Liver (tissue), 3 donors: Measurements from ENCODE around the gene ABL1.

ENCODE experiments used
- EGR1 ChIP-seq, 2 donors: IDR thresholded peaks; 2 replicates each; pipeline ENCODE4 v1.6.1; 2016 to 2018; ENCODE audit warnings: antibody characterized with exemption in 2 of 2, low read depth in 2 of 2
- HNF4A ChIP-seq, 2 donors: conservative IDR thresholded peaks; 2 replicates each; pipeline ENCODE4 v1.6.1; 2016; ENCODE audit warnings: antibody characterized with exemption in 2 of 2, mild to moderate bottlenecking in 2 of 2
- HNF4G ChIP-seq: IDR thresholded peaks from 2 replicates; pipeline ENCODE4 v1.6.1; 2016; ENCODE audit warnings: antibody characterized with exemption
- RAD21 ChIP-seq, 2 donors: IDR thresholded peaks; 2 replicates each; pipeline ENCODE4 v1.6.1; 2016; ENCODE audit warnings: antibody characterized with exemption in 2 of 2, mild to moderate bottlenecking in 2 of 2
- TF ChIP-seq, protein P1 (sequence below): fragments of 150-350 bp; IDR thresholded peaks from 2 replicates; pipeline ENCODE4 v1.5.1; 2017; ENCODE audit warnings: improper control_type of control experiment, low read depth, low read length; ENCODE audit not compliant: missing input control
- TF ChIP-seq, protein P2 (sequence below): IDR thresholded peaks from 2 replicates; pipeline ENCODE4 v1.6.1; 2016; ENCODE audit warnings: antibody characterized with exemption, mild to moderate bottlenecking
- donor health status: healthy.
- donor health status: healthy.

DNA sequence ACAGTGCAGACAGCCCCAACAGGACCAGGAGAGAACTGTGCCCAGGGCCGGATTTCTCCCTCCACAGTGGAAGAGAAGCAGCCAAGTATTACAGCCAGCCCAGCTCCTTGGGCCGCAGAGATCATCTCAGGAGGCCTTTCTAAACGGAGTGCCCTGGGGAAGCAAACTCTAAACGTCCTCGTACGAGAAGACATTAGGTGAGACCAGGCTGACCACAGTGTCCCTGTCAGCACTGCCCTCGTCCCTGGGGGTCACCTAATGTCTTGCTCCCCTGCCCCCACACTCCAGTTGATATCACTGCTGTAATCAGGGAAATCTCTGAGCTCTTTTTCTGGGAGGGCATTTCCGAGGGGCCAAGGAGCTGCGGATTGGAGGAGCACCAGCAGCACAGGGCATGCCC lies 55.1 kb downstream of the ABL1 start:
- TF ChIP-seq, protein P1, sequence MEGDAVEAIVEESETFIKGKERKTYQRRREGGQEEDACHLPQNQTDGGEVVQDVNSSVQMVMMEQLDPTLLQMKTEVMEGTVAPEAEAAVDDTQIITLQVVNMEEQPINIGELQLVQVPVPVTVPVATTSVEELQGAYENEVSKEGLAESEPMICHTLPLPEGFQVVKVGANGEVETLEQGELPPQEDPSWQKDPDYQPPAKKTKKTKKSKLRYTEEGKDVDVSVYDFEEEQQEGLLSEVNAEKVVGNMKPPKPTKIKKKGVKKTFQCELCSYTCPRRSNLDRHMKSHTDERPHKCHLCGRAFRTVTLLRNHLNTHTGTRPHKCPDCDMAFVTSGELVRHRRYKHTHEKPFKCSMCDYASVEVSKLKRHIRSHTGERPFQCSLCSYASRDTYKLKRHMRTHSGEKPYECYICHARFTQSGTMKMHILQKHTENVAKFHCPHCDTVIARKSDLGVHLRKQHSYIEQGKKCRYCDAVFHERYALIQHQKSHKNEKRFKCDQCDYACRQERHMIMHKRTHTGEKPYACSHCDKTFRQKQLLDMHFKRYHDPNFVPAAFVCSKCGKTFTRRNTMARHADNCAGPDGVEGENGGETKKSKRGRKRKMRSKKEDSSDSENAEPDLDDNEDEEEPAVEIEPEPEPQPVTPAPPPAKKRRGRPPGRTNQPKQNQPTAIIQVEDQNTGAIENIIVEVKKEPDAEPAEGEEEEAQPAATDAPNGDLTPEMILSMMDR = no peak
- TF ChIP-seq HNF4A (conservative IDR thresholded peaks at IDR 0.05) (no peak), RAD21 (IDR thresholded peaks at IDR 0.05) (no peak), HNF4G (no peak), EGR1 (IDR thresholded peaks at IDR 0.05; ENCODE audit: low read depth in 2 of 2) (no peak)
- TF ChIP-seq, protein P2, sequence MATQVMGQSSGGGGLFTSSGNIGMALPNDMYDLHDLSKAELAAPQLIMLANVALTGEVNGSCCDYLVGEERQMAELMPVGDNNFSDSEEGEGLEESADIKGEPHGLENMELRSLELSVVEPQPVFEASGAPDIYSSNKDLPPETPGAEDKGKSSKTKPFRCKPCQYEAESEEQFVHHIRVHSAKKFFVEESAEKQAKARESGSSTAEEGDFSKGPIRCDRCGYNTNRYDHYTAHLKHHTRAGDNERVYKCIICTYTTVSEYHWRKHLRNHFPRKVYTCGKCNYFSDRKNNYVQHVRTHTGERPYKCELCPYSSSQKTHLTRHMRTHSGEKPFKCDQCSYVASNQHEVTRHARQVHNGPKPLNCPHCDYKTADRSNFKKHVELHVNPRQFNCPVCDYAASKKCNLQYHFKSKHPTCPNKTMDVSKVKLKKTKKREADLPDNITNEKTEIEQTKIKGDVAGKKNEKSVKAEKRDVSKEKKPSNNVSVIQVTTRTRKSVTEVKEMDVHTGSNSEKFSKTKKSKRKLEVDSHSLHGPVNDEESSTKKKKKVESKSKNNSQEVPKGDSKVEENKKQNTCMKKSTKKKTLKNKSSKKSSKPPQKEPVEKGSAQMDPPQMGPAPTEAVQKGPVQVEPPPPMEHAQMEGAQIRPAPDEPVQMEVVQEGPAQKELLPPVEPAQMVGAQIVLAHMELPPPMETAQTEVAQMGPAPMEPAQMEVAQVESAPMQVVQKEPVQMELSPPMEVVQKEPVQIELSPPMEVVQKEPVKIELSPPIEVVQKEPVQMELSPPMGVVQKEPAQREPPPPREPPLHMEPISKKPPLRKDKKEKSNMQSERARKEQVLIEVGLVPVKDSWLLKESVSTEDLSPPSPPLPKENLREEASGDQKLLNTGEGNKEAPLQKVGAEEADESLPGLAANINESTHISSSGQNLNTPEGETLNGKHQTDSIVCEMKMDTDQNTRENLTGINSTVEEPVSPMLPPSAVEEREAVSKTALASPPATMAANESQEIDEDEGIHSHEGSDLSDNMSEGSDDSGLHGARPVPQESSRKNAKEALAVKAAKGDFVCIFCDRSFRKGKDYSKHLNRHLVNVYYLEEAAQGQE = no peak
